IMR-90 (cell line): Measurements from ENCODE around the gene BTBD18.

Source experiments
- BHLHE40 ChIP-seq: fragments of 150-350 bp; IDR thresholded peaks from 2 replicates; pipeline ENCODE4 v1.6.1; 2016; ENCODE audit warnings: mild to moderate bottlenecking, low read depth, low read length
- CEBPB ChIP-seq: IDR thresholded peaks from 2 replicates; pipeline ENCODE4 v1.6.1; 2012; ENCODE audit warnings: low read depth, low read length, improper control_type of control experiment
- CTCF ChIP-seq: conservative IDR thresholded peaks from 2 replicates; pipeline ENCODE4 v1.5.1; 2012; ENCODE audit warnings: mild to moderate bottlenecking, low read depth, low read length, improper control_type of control experiment
- MAFK ChIP-seq: IDR thresholded peaks from 2 replicates; pipeline ENCODE4 v1.6.1; 2012; ENCODE audit warnings: low read depth, low read length, improper control_type of control experiment
- MAZ ChIP-seq: IDR thresholded peaks from 2 replicates; pipeline ENCODE4 v1.6.1; 2012; ENCODE audit warnings: low read depth, mild to moderate bottlenecking, low read length, improper control_type of control experiment, moderate library complexity, borderline replicate concordance
- MXI1 ChIP-seq: IDR thresholded peaks from 2 replicates; pipeline ENCODE4 v1.6.1; 2012; ENCODE audit warnings: low read depth, mild to moderate bottlenecking, low read length, moderate library complexity, borderline replicate concordance
- POLR2A ChIP-seq: IDR thresholded peaks from 2 replicates; pipeline ENCODE4 v1.6.1; 2012; ENCODE audit warnings: mild to moderate bottlenecking, low read depth, low read length
- RAD21 ChIP-seq: IDR thresholded peaks from 2 replicates; pipeline ENCODE4 v1.6.1; 2012; ENCODE audit warnings: low read length, improper control_type of control experiment
- RFX5 ChIP-seq: IDR thresholded peaks from 2 replicates; pipeline ENCODE4 v1.8.0; 2012; ENCODE audit warnings: low read depth, mild to moderate bottlenecking, low read length, moderate library complexity
- SMC3 ChIP-seq: fragments of 150-350 bp; IDR thresholded peaks from 2 replicates; pipeline ENCODE4 v1.6.1; 2016; ENCODE audit warnings: low read depth, mild to moderate bottlenecking, antibody characterized with exemption, low read length, moderate library complexity

DNA sequence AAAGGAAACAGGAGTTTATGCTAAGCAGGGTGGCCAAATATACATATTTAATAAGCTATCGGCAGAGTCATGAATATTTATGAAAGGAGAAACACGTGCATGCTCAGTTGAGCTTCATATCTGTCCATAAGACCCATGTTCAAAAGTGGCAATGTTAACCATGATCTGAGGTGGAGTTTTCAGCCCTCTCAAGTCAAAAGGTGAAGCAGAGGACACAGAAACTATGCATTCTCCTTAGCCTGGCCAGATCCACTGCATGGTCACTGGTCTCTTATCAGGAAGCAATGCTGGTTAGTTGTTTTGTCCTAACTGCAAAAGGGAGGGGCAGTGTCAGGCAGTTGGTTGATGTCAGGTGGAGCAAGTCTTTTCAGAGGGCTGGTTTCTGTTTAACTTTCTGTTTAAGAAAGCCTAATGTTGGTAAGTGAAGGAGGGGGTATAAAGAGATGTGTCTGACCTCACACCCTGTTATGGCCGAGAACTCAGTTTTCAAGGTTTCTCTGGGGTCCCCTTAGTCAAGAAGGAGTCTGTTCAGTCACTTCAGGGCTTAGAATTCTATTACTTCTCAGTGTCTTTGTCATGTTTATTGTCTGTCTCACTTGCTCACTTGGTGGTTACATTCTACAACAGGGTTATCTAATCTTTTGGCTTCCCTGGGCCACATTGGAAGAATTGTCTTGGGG lies 15.9 kb downstream of the BTBD18 start:
- TF ChIP-seq MXI1 (no peak), BHLHE40 (no peak), CTCF (no peak), POLR2A (no peak), MAZ (no peak), RFX5 (no peak), RAD21 (no peak), SMC3 (no peak), MAFK (no peak), CEBPB (no peak)
